Fibroblast of mammary gland (primary cell): ENCODE results near the gene TANC1.

Experiments
- DNase-seq: peaks from one replicate; pipeline ENCODE4 v3.0.0-alpha.2; 2010; ENCODE audit warnings: low read depth
- H3K4me3 ChIP-seq: 2 replicates; pipeline ENCODE4 v1.5.1; 2011; ENCODE audit warnings: low read depth, mild to moderate bottlenecking, low read length, moderate library complexity; ENCODE audit not compliant: control insufficient read depth
- CTCF ChIP-seq: conservative IDR thresholded peaks from 2 replicates; pipeline ENCODE4 v1.5.1; 2011; ENCODE audit warnings: low read depth, low read length, inconsistent platforms; ENCODE audit not compliant: control insufficient read depth, insufficient read depth

The TANC1 gene

GRCh38 chr2:159098361-159098760 is 129.9 kb downstream of the TANC1 start:
- TF ChIP-seq CTCF, result no peak

GRCh38 chr2:159098921-159099411 is 130.5 kb downstream of the TANC1 start:
- TF ChIP-seq CTCF, result no peak
- no peak for DNase-seq

More at GRCh38 chr2:159098361-159098760, 129.9 kb downstream of the TANC1 start:
- no peak for DNase-seq
- no peak overlapping the region for H3K4me3 ChIP-seq

GRCh38 chr2:159101755-159102489 is 133.5 kb downstream of the TANC1 start:
- no peak for TF ChIP-seq CTCF
- H3K4me3 ChIP-seq, result no peak overlapping the region
- no peak for DNase-seq

More at GRCh38 chr2:159098921-159099411, 130.5 kb downstream of the TANC1 start:
- H3K4me3 ChIP-seq, result no peak overlapping the region

GRCh38 chr2:159103411-159103810 is 135.0 kb downstream of the TANC1 start:
- DNase-seq, result no peak
- no peak overlapping the region for H3K4me3 ChIP-seq
- no peak for TF ChIP-seq CTCF

GRCh38 chr2:159106109-159106508 is 137.7 kb downstream of the TANC1 start:
- no peak for DNase-seq
- no peak overlapping the region for H3K4me3 ChIP-seq
- TF ChIP-seq CTCF, result no peak

- no peak for DNase-seq
- no peak for TF ChIP-seq CTCF
- no peak overlapping the region for H3K4me3 ChIP-seq
These were observed 139.9 kb downstream of the TANC1 start for GRCh38 chr2:159108181-159108893.
